Right cardiac atrium (tissue), 5 donors: ENCODE results near the gene SMARCB1. TPM values are rescaled to one million over a fixed set of nuclear protein-coding genes. Genes with fewer than 3 reads are reported as not detected.
A peak's percentile ranks its signal among the peaks of the same experiment; 100 is the strongest.
"Not testable (repeated sequence)": the region's sequence is repeated elsewhere in the genome, so short reads cannot be mapped to it uniquely, and the experiment has no call there.

ENCODE experiments used
- ATAC-seq, 2 donors: fragments of 200-7000 bp; cut with Tn5 transposase; one replicate each; pipeline versions ENCODE4 v1.8.0 to v1.9.1; 2020; ENCODE audit warnings: moderate library complexity in 2 of 2, mild to moderate bottlenecking in 1 of 2
- DNase-seq, 3 donors: peaks; one replicate each; pipeline ENCODE4 v3.0.0-alpha.2; 2020
- H3K27ac ChIP-seq: one replicate; pipeline ENCODE4 v1.5.1; 2013; ENCODE audit warnings: mild to moderate bottlenecking, low read length, control low read depth, moderate library complexity
- H3K27me3 ChIP-seq: one replicate; pipeline ENCODE4 v1.6.1; 2013; ENCODE audit not compliant: control insufficient read depth, insufficient read depth
- H3K4me1 ChIP-seq: one replicate; pipeline ENCODE4 v1.6.1; 2013; ENCODE audit warnings: low read length; ENCODE audit not compliant: control insufficient read depth, insufficient read depth
- H3K4me3 ChIP-seq: one replicate; pipeline ENCODE4 v1.5.1; 2013; ENCODE audit warnings: low read length, control low read depth
- H3K9me3 ChIP-seq: one replicate; pipeline ENCODE4 v1.6.1; 2013; ENCODE audit warnings: low read length; ENCODE audit not compliant: control insufficient read depth
- WGBS: extraction: QIAGEN DNeasy Blood & Tissue Kit; methylation state at CpG from one replicate; pipeline ENCODE4 v1.1.7; 2013; 5-methylcytosine and 5-hydroxymethylcytosine counted together
- intact Hi-C, 4 donors: fragments of 100-400 bp; cut with DNase I; formaldehyde crosslinking; loops; one replicate each; pipeline versions ENCODE4 v1.11.0 to v1.14.0; 2022 to 2023
- polyA plus RNA-seq: library from polyadenylated mRNA; stranded (reverse); fragments of 200-250 nt; gene quantifications from one replicate; pipeline ENCODE4 v1.2.3, GENCODE V29; 2013
- total RNA-seq, 4 donors: library from RNA; stranded (reverse); fragmentation: NEBNext Ultra II Directional; extraction: Animal tissue kit (Norgen Biotek cat#: 25700); gene quantifications; one replicate each; pipeline ENCODE4 v1.2.1, GENCODE V29; 2021
- donor health status: healthy with polysubstance abuse.
- donor health status: DM: no; HTN: yes; CAD: no.
- donor health status: DM: no; HTN: no; CAD: no.
- donor health status: DM: no; HTN: yes; CAD: no; lungs with severe emphysema.
- donor health status: DM: yes; HTN: yes; CAD: no.

Gene SMARCB1
- total and polyA plus RNA-seq, 5 donors = 41.1 to 55.9 (median 49.0) TPM

- H3K4me3 ChIP-seq = no peak overlapping the region
- 86% methylated on average over 16 of the region's 16 CpGs for WGBS
- no peak for ATAC-seq
- intact Hi-C loops = loop anchor here in 1 of 4 donors (5.0 kb wide), 1 partner anchor 308 kb away; no protein-coding TSS in a partner anchor
- no peak for DNase-seq
- H3K9me3 ChIP-seq = no peaks in the 10 kb centered on the region
- no peak overlapping the region for H3K27ac ChIP-seq
- H3K4me1 ChIP-seq = no peaks in the 10 kb centered on the region
- H3K27me3 ChIP-seq = no peaks in the 10 kb centered on the region
These were observed 63.4 kb downstream of the SMARCB1 start for GRCh38 chr22:23850136-23850611.

- H3K27me3 ChIP-seq = no peaks in the 10 kb centered on the region
- intact Hi-C loops = no loop called here
- peak overlapping the region; percentile 89 for H3K27ac ChIP-seq
- no peaks in the 10 kb centered on the region for H3K4me1 ChIP-seq
- H3K9me3 ChIP-seq = no peaks in the 10 kb centered on the region
- DNase-seq (peak in 2 of 3 donors; percentile 74 to 78), ATAC-seq (peak; percentile 69 to 72)
- H3K4me3 ChIP-seq = peak overlapping the region; percentile 64
- WGBS = 4% methylated on average over 58 of the region's 58 CpGs
These were observed 70.2 kb downstream of the SMARCB1 start for GRCh38 chr22:23856721-23857605.

- peak; percentile 98 for ATAC-seq
These were observed 71.1 kb downstream of the SMARCB1 start, which contains the start of gene SLC2A11 for GRCh38 chr22:23857606-23858483. Gene SLC2A11, plus strand, starts transcription at chr22:23857875. Its CDS starts 125 bp downstream, at chr22:23858000.

GRCh38 chr22:23858484-23858815 is 71.7 kb downstream of the SMARCB1 start:
- intact Hi-C loops = no loop called here
- 59% methylated on average over 7 of the region's 7 CpGs for WGBS
- DNase-seq (no peak), ATAC-seq (no peak)
- Histone ChIP-seq H3K4me1 (no peaks in the 10 kb centered on the region), H3K9me3 (no peaks in the 10 kb centered on the region), H3K27ac (peak overlapping the region; percentile 82), H3K4me3 (peak overlapping the region; percentile 64), H3K27me3 (no peaks in the 10 kb centered on the region)

More at GRCh38 chr22:23857606-23858483, 71.1 kb downstream of the SMARCB1 start, which contains the start of gene SLC2A11:
- H3K27ac ChIP-seq = peak within 1 kb of the TSS; percentile 89
- H3K9me3 ChIP-seq = no peaks in the 10 kb centered on the region
- under 1% methylated on average over 60 of the region's 60 CpGs for WGBS
- DNase-seq = peak; percentile 99
- H3K27me3 ChIP-seq = no peaks in the 10 kb centered on the region
- H3K4me1 ChIP-seq = no peaks in the 10 kb centered on the region
- intact Hi-C loops = no loop called here
- peak within 1 kb of the TSS; percentile 64 for H3K4me3 ChIP-seq

GRCh38 chr22:23859201-23859600 is 72.4 kb downstream of the SMARCB1 start:
- H3K9me3 ChIP-seq = no peaks in the 10 kb centered on the region
- intact Hi-C loops = no loop called here
- H3K4me1 ChIP-seq = no peaks in the 10 kb centered on the region
- H3K4me3 ChIP-seq = no peak overlapping the region
- no peak overlapping the region for H3K27ac ChIP-seq
- H3K27me3 ChIP-seq = no peaks in the 10 kb centered on the region
- DNase-seq (no peak), ATAC-seq (no peak)
- 92% methylated on average over 4 of the region's 4 CpGs for WGBS

GRCh38 chr22:23860187-23860586 is 73.4 kb downstream of the SMARCB1 start:
- WGBS = 88% methylated on average over 8 of the region's 8 CpGs
- H3K4me1 ChIP-seq, H3K9me3 ChIP-seq, H3K4me3 ChIP-seq, H3K27ac ChIP-seq, intact Hi-C loops, DNase-seq, H3K27me3 ChIP-seq, ATAC-seq: not testable (repeated sequence)

- Histone ChIP-seq H3K4me1 (no peaks in the 10 kb centered on the region), H3K4me3 (no peak overlapping the region), H3K9me3 (no peaks in the 10 kb centered on the region), H3K27me3 (no peaks in the 10 kb centered on the region), H3K27ac (no peak overlapping the region)
- intact Hi-C loops = no loop called here
- ATAC-seq = no peak
- no peak for DNase-seq
- WGBS = 73% methylated on average over 3 of the region's 3 CpGs
These were observed 75.3 kb downstream of the SMARCB1 start for GRCh38 chr22:23862103-23862502.

GRCh38 chr22:23864499-23865154 is 77.9 kb downstream of the SMARCB1 start:
- 79% methylated on average over 11 of the region's 11 CpGs for WGBS
- ATAC-seq, intact Hi-C loops: not testable (repeated sequence)

GRCh38 chr22:23868580-23868979 is 81.8 kb downstream of the SMARCB1 start:
- DNase-seq (no peak), ATAC-seq (no peak)
- Histone ChIP-seq H3K4me1 (no peaks in the 10 kb centered on the region), H3K27ac (no peak overlapping the region), H3K4me3 (no peak overlapping the region), H3K9me3 (no peaks in the 10 kb centered on the region), H3K27me3 (no peaks in the 10 kb centered on the region)
- 93% methylated on average over 4 of the region's 4 CpGs for WGBS
- intact Hi-C loops = no loop called here

More at GRCh38 chr22:23864499-23865154, 77.9 kb downstream of the SMARCB1 start:
- H3K27me3 ChIP-seq, H3K27ac ChIP-seq, H3K9me3 ChIP-seq, H3K4me3 ChIP-seq, DNase-seq, H3K4me1 ChIP-seq: not testable (repeated sequence)

- intact Hi-C loops = no loop called here
- 83% methylated on average over 4 of the region's 4 CpGs for WGBS
- no peak overlapping the region for H3K4me3 ChIP-seq
- H3K27ac ChIP-seq = no peak overlapping the region
- H3K9me3 ChIP-seq = no peaks in the 10 kb centered on the region
- ATAC-seq (no peak), DNase-seq (no peak)
- no peaks in the 10 kb centered on the region for H3K27me3 ChIP-seq
- H3K4me1 ChIP-seq = no peaks in the 10 kb centered on the region
These were observed 88.1 kb downstream of the SMARCB1 start for GRCh38 chr22:23874871-23875270.
